K562 (cell line): ENCODE measurements around the gene NBEA. TPM values are rescaled to one million over a fixed set of nuclear protein-coding genes. Genes with fewer than 3 reads are reported as not detected.

ENCODE experiments used
- ATAC-seq: fragments of 200-7000 bp; cut with Tn5 transposase; 3 replicates; pipeline ENCODE4 v1.9.1; 2020; ENCODE audit warnings: moderate library complexity
- BruUV-seq: library from RNA; stranded (reverse); fragments of 400-500 nt; replicated peaks from 2 replicates; lab custom pipeline; 2021; lab: Mats Ljungman, UMichigan
- CTCF ChIA-PET: fragments of 300-600 bp; formaldehyde crosslinking; extraction: SDS; loops from one replicate; lab custom pipeline; 2021; ENCODE audit warnings: low intra/inter-chr PET ratio; lab: Yijun Ruan, JAX
- POLR2A ChIA-PET: fragments of 300-600, 350-650 bp; sonication (Branson Sonifier 250); formaldehyde crosslinking; extraction: SDS; loops from one replicate; lab custom pipeline; 2021; ENCODE audit warnings: antibody characterized with exemption, inconsistent platforms; lab: Yijun Ruan, JAX
- DNase-seq, 4 experiments: peaks; one replicate each; pipeline versions ENCODE4 v3.0.0 to v3.0.0-alpha.2; 2011 to 2018; ENCODE audit warnings: low spot score in 3 of 4, mixed read lengths in 3 of 4; ENCODE audit errors: extremely low read depth in 1 of 4
- FAIRE-seq: peaks from 2 replicates; lab custom pipeline; 2011; peaks lifted over from hg19 to GRCh38; lab: Jason Lieb, UNC
- H2AFZ ChIP-seq: 2 replicates; pipeline ENCODE4 v1.6.0; 2011; ENCODE audit warnings: low read depth, low read length, control low read depth, inconsistent platforms
- H3K27ac ChIP-seq: fragments of 200-600 bp; 3 replicates; pipeline ENCODE4 v1.8.0; 2011; ENCODE audit warnings: low read depth, mild to moderate bottlenecking, control low read depth, inconsistent platforms, low read length, moderate library complexity, mixed read lengths; ENCODE audit errors: extremely low read depth
- H3K27me3 ChIP-seq, 2 experiments: fragments of 300-600 bp in 1 of 2; 2 replicates in 1 of 2; 3 replicates in 1 of 2; pipeline versions ENCODE4 v1.6.0 to v1.8.0; 2011; ENCODE audit warnings: inconsistent platforms in 2 of 2, low read length in 2 of 2, mild to moderate bottlenecking in 1 of 2, mixed read lengths in 1 of 2, moderate library complexity in 1 of 2; ENCODE audit not compliant: control insufficient read depth in 2 of 2, insufficient read depth in 2 of 2
- H3K36me3 ChIP-seq: fragments of 300-600 bp; 3 replicates; pipeline ENCODE4 v1.8.0; 2011; ENCODE audit warnings: mild to moderate bottlenecking, low read length, inconsistent platforms; ENCODE audit not compliant: control insufficient read depth, insufficient read depth
- H3K4me1 ChIP-seq, 2 experiments: fragments of 200-600 bp in 1 of 2; replicated peaks in 1 of 2; 2 replicates in 1 of 2; 3 replicates in 1 of 2; pipeline versions ENCODE4 v1.5.1 to v1.8.0; 2011; ENCODE audit warnings: inconsistent platforms in 2 of 2, low read length in 2 of 2, mild to moderate bottlenecking in 1 of 2, mixed read lengths in 1 of 2, moderate library complexity in 1 of 2; ENCODE audit not compliant: control insufficient read depth in 2 of 2, insufficient read depth in 2 of 2
- H3K4me2 ChIP-seq: 2 replicates; pipeline ENCODE4 v1.6.1; 2011; ENCODE audit warnings: low read length, control low read depth, inconsistent platforms, mixed read lengths; ENCODE audit not compliant: insufficient read depth
- H3K4me3 ChIP-seq: fragments of 200-600 bp; sonication (generic), shearing (Covaris generic); 2 replicates; pipeline ENCODE4 v1.5.1; 2016; ENCODE audit warnings: control low read depth, inconsistent platforms
- H3K79me2 ChIP-seq: fragments of 200-600 bp; 3 replicates; pipeline ENCODE4 v1.8.0; 2011; ENCODE audit warnings: low read length, inconsistent platforms; ENCODE audit not compliant: control insufficient read depth, insufficient read depth
- H3K9ac ChIP-seq, 2 experiments: 2 replicates each; pipeline versions ENCODE4 v1.6.0 to v1.6.1; 2011; ENCODE audit warnings: low read depth in 2 of 2, low read length in 2 of 2, control low read depth in 1 of 2, inconsistent platforms in 1 of 2, mild to moderate bottlenecking in 1 of 2, mixed read lengths in 1 of 2; ENCODE audit not compliant: insufficient read depth in 1 of 2
- H3K9me1 ChIP-seq: one replicate; pipeline ENCODE4 v1.6.0; 2011; ENCODE audit warnings: inconsistent platforms, mild to moderate bottlenecking, low read length, moderate library complexity; ENCODE audit not compliant: control insufficient read depth, insufficient read depth
- H3K9me3 ChIP-seq: replicated peaks from 2 replicates; pipeline ENCODE4 v1.5.1; 2011; ENCODE audit warnings: low read depth, low read length, inconsistent platforms; ENCODE audit not compliant: control insufficient read depth, insufficient read depth
- H4K20me1 ChIP-seq: replicated peaks from 2 replicates; pipeline ENCODE4 v1.6.1; 2011; ENCODE audit warnings: low read length, inconsistent platforms, mixed read lengths; ENCODE audit not compliant: control insufficient read depth, insufficient read depth
- ARNT ChIP-seq, 2 experiments: fragments of 450-650 bp; IDR thresholded peaks; 2 replicates each; pipeline ENCODE4 v1.6.1; 2016; ENCODE audit warnings: mild to moderate bottlenecking in 1 of 2
- ESRRB ChIP-seq: fragments of 250-450 bp; sonication (Bioruptor Pico); IDR thresholded peaks from 2 replicates; pipeline ENCODE4 v1.5.0; 2020; ENCODE audit warnings: mild to moderate bottlenecking, moderate library complexity, borderline replicate concordance
- SIN3B ChIP-seq: fragments of 450-650 bp; IDR thresholded peaks from 2 replicates; pipeline ENCODE4 v1.6.1; 2017; ENCODE audit warnings: low read depth, mild to moderate bottlenecking, moderate library complexity
- SP1 ChIP-seq: sonication (generic); formaldehyde crosslinking; IDR thresholded peaks from 2 replicates; pipeline ENCODE4 v1.8.1; 2022; ENCODE audit warnings: mild to moderate bottlenecking, missing genetic modification reagents
- STAT5A ChIP-seq: IDR thresholded peaks from 2 replicates; pipeline ENCODE4 v1.6.1; 2012; ENCODE audit warnings: low read length, inconsistent platforms, borderline replicate concordance
- XRCC4 ChIP-seq: IDR thresholded peaks from one replicate; pipeline ENCODE4 v1.6.1; 2011; ENCODE audit not compliant: insufficient read depth, insufficient read length; ENCODE audit errors: extremely low read depth
- WGBS: fragments of 100-300 bp; shearing (Covaris generic); methylation state at CpG from one replicate; pipeline ENCODE4 v1.1.6; 2016; ENCODE audit warnings: low coverage, mixed read lengths; ENCODE audit not compliant: insufficient coverage; ENCODE audit errors: missing lambda C conversion rate; 5-methylcytosine and 5-hydroxymethylcytosine counted together
- in situ Hi-C: fragments of 300-500 bp; cut with MboI; formaldehyde crosslinking; loops from 4 replicates; pipeline ENCODE4 v1.15.0; 2018; ENCODE audit warnings: inconsistent platforms, mixed read lengths
- intact Hi-C: fragments of 100-400 bp; cut with micrococcal nuclease; formaldehyde crosslinking; loops from 2 replicates; pipeline ENCODE4 v1.14.2; 2022
- polyA plus RNA-seq, 8 experiments: library from polyadenylated mRNA; depleted of rRNA in 4 of 8; stranded (reverse) in 5 of 8; unstranded in 3 of 8; fragments of >200 nt; fragmentation: Nextera tagmentation in 2 of 8; fragmentation: Illumina TruSeq in 1 of 8; extraction: Ambion mirVana in 2 of 8; extraction: Trizol in 1 of 8; gene quantifications; 2 replicates each; pipeline versions ENCODE4 v1.2.1 to v1.2.3, GENCODE V29; 2011 to 2014; ENCODE audit warnings: inconsistent platforms in 1 of 8, missing spikeins in 1 of 8
- total RNA-seq, 7 experiments: library from RNA; depleted of rRNA in 6 of 7; stranded (reverse); fragments of >200 nt in 6 of 7; fragmentation: Illumina TruSeq in 2 of 7; extraction: Trizol in 2 of 7; gene quantifications; 2 replicates each; pipeline versions ENCODE4 v1.2.1 to v1.2.3, GENCODE V29; 2011 to 2021; ENCODE audit warnings: low replicate concordance in 1 of 7
- TF ChIP-seq, protein P1 (sequence below): fragments of 250-450 bp; sonication (Bioruptor Pico); IDR thresholded peaks from 2 replicates; pipeline ENCODE4 v1.5.0; 2022; ENCODE audit warnings: mild to moderate bottlenecking
- TF ChIP-seq, protein P2 (sequence below): conservative IDR thresholded peaks from 2 replicates; pipeline ENCODE4 v1.6.1; 2011; ENCODE audit warnings: low read depth, mild to moderate bottlenecking, low read length; ENCODE audit not compliant: control insufficient read depth
- TF ChIP-seq, protein P3 (sequence below): fragments of 450-650 bp; IDR thresholded peaks from 2 replicates; pipeline ENCODE4 v1.6.1; 2014; ENCODE audit warnings: low read depth, mild to moderate bottlenecking, moderate library complexity, borderline replicate concordance
- TF ChIP-seq, protein P4 (sequence below): sonication (generic); formaldehyde crosslinking; IDR thresholded peaks from 2 replicates; pipeline ENCODE4 v1.8.1; 2023; ENCODE audit warnings: missing genetic modification reagents, mild to moderate bottlenecking, borderline replicate concordance
- TF ChIP-seq, protein P5 (sequence below): fragments of 250-450 bp; sonication (Bioruptor Pico); IDR thresholded peaks from 2 replicates; pipeline ENCODE4 v1.8.0; 2022; ENCODE audit warnings: moderate library complexity, mild to moderate bottlenecking, inconsistent platforms

Gene NBEA
- total and polyA plus RNA-seq, 9 of the 15 experiments (the other 6 are each of a cell fraction or from before 2014, with no cell fraction given), result 0.03 to 0.94 (median 0.05) TPM; not detected in 2

DNA sequence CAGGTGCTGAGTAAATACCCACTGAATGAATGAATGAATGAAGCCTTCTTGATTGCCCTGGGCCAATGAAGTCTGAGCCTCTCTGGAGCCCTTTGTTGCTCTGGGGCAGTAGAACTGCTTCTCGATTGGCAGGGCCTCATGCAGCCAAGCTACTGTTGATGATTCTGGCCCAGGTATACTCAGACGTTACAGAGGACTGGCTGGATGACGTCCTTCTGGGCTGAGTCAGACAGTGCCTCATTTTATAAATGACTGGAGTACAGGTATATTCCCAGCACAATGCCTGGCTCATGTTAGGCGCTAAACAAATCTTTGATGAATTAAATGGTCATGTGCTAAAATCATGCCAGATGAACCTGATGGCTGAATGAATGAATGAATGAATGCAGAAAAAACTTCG, 778.2 kb downstream of the NBEA start:
- H3K4me2 ChIP-seq, result no peak overlapping the region
- ATAC-seq (no peak), FAIRE-seq (no peak), DNase-seq (no peak)
- no peaks in the 10 kb centered on the region for H3K4me1 ChIP-seq
- H2AFZ ChIP-seq, result no peak overlapping the region
- no peaks in the 10 kb centered on the region for H3K36me3 ChIP-seq
- H3K79me2 ChIP-seq, result no peaks in the 10 kb centered on the region
- H3K9ac ChIP-seq, result no peak overlapping the region
- in situ Hi-C loops (no loop called here), intact Hi-C loops (loop anchor here (2.0 to 5.0 kb wide), 2 partner anchors 558 to 1789 kb away; no protein-coding TSS in a partner anchor)
- ChIA-PET POLR2A (no interaction called here), CTCF (no interaction called here)
- H3K27ac ChIP-seq, result no peak overlapping the region
- no peaks in the 10 kb centered on the region for H3K9me1 ChIP-seq
- H4K20me1 ChIP-seq, result no peaks in the 10 kb centered on the region
- no peak overlapping the region for H3K4me3 ChIP-seq
- H3K27me3 ChIP-seq, result no peaks in the 10 kb centered on the region
- WGBS, result 14% methylated on average over 5 of the region's 5 CpGs
- no TSS peak for BruUV-seq
- H3K9me3 ChIP-seq, result no peaks in the 10 kb centered on the region
- no peak for TF ChIP-seq SP1 (CRISPR knock-in tag)
- no peak for TF ChIP-seq STAT5A
- TF ChIP-seq, protein P1, sequence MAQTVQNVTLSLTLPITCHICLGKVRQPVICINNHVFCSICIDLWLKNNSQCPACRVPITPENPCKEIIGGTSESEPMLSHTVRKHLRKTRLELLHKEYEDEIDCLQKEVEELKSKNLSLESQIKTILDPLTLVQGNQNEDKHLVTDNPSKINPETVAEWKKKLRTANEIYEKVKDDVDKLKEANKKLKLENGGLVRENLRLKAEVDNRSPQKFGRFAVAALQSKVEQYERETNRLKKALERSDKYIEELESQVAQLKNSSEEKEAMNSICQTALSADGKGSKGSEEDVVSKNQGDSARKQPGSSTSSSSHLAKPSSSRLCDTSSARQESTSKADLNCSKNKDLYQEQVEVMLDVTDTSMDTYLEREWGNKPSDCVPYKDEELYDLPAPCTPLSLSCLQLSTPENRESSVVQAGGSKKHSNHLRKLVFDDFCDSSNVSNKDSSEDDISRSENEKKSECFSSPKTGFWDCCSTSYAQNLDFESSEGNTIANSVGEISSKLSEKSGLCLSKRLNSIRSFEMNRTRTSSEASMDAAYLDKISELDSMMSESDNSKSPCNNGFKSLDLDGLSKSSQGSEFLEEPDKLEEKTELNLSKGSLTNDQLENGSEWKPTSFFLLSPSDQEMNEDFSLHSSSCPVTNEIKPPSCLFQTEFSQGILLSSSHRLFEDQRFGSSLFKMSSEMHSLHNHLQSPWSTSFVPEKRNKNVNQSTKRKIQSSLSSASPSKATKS (CRISPR knock-in tag), result no peak
- TF ChIP-seq, protein P2, sequence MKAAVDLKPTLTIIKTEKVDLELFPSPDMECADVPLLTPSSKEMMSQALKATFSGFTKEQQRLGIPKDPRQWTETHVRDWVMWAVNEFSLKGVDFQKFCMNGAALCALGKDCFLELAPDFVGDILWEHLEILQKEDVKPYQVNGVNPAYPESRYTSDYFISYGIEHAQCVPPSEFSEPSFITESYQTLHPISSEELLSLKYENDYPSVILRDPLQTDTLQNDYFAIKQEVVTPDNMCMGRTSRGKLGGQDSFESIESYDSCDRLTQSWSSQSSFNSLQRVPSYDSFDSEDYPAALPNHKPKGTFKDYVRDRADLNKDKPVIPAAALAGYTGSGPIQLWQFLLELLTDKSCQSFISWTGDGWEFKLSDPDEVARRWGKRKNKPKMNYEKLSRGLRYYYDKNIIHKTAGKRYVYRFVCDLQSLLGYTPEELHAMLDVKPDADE, result no peak
- TF ChIP-seq, protein P3, sequence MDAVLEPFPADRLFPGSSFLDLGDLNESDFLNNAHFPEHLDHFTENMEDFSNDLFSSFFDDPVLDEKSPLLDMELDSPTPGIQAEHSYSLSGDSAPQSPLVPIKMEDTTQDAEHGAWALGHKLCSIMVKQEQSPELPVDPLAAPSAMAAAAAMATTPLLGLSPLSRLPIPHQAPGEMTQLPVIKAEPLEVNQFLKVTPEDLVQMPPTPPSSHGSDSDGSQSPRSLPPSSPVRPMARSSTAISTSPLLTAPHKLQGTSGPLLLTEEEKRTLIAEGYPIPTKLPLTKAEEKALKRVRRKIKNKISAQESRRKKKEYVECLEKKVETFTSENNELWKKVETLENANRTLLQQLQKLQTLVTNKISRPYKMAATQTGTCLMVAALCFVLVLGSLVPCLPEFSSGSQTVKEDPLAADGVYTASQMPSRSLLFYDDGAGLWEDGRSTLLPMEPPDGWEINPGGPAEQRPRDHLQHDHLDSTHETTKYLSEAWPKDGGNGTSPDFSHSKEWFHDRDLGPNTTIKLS, result no peak
- TF ChIP-seq, protein P4, sequence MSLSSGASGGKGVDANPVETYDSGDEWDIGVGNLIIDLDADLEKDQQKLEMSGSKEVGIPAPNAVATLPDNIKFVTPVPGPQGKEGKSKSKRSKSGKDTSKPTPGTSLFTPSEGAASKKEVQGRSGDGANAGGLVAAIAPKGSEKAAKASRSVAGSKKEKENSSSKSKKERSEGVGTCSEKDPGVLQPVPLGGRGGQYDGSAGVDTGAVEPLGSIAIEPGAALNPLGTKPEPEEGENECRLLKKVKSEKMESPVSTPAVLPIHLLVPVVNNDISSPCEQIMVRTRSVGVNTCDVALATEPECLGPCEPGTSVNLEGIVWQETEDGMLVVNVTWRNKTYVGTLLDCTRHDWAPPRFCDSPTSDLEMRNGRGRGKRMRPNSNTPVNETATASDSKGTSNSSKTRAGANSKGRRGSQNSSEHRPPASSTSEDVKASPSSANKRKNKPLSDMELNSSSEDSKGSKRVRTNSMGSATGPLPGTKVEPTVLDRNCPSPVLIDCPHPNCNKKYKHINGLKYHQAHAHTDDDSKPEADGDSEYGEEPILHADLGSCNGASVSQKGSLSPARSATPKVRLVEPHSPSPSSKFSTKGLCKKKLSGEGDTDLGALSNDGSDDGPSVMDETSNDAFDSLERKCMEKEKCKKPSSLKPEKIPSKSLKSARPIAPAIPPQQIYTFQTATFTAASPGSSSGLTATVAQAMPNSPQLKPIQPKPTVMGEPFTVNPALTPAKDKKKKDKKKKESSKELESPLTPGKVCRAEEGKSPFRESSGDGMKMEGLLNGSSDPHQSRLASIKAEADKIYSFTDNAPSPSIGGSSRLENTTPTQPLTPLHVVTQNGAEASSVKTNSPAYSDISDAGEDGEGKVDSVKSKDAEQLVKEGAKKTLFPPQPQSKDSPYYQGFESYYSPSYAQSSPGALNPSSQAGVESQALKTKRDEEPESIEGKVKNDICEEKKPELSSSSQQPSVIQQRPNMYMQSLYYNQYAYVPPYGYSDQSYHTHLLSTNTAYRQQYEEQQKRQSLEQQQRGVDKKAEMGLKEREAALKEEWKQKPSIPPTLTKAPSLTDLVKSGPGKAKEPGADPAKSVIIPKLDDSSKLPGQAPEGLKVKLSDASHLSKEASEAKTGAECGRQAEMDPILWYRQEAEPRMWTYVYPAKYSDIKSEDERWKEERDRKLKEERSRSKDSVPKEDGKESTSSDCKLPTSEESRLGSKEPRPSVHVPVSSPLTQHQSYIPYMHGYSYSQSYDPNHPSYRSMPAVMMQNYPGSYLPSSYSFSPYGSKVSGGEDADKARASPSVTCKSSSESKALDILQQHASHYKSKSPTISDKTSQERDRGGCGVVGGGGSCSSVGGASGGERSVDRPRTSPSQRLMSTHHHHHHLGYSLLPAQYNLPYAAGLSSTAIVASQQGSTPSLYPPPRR, result no peak
- TF ChIP-seq, protein P5, sequence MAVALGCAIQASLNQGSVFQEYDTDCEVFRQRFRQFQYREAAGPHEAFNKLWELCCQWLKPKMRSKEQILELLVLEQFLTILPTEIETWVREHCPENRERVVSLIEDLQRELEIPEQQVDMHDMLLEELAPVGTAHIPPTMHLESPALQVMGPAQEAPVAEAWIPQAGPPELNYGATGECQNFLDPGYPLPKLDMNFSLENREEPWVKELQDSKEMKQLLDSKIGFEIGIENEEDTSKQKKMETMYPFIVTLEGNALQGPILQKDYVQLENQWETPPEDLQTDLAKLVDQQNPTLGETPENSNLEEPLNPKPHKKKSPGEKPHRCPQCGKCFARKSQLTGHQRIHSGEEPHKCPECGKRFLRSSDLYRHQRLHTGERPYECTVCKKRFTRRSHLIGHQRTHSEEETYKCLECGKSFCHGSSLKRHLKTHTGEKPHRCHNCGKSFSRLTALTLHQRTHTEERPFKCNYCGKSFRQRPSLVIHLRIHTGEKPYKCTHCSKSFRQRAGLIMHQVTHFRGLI (CRISPR knock-in tag), result no peak
- TF ChIP-seq ARNT (IDR thresholded peaks at IDR 0.05), result no peak
- no peak for TF ChIP-seq SIN3B
- no peak for TF ChIP-seq XRCC4
- TF ChIP-seq ESRRB (CRISPR knock-in tag), result no peak
